Fibroblast of the aortic adventitia (primary cell): ENCODE data around the gene RTL1. TPM values are rescaled to one million over a fixed set of nuclear protein-coding genes. Genes with fewer than 3 reads are reported as not detected.

Source experiments
- DNase-seq: peaks from one replicate; pipeline ENCODE4 v3.0.0-alpha.2; 2010; ENCODE audit warnings: low read depth
- H3K4me3 ChIP-seq: 2 replicates; pipeline ENCODE4 v1.5.1; 2011; ENCODE audit warnings: low read depth, mild to moderate bottlenecking, control low read depth, low read length, moderate library complexity
- total RNA-seq: library from RNA; depleted of rRNA; stranded (reverse); fragments of >200 nt; gene quantifications from 2 replicates; pipeline ENCODE4 v1.2.3, GENCODE V29; 2012; ENCODE audit warnings: low replicate concordance
- TF ChIP-seq, protein P1 (sequence below): IDR thresholded peaks from 2 replicates; pipeline ENCODE4 v1.5.1; 2011; ENCODE audit warnings: mild to moderate bottlenecking, low read length, control low read depth, inconsistent platforms; ENCODE audit not compliant: insufficient read depth

The RTL1 gene
- total RNA-seq, 1 donor: not detected

DNA sequence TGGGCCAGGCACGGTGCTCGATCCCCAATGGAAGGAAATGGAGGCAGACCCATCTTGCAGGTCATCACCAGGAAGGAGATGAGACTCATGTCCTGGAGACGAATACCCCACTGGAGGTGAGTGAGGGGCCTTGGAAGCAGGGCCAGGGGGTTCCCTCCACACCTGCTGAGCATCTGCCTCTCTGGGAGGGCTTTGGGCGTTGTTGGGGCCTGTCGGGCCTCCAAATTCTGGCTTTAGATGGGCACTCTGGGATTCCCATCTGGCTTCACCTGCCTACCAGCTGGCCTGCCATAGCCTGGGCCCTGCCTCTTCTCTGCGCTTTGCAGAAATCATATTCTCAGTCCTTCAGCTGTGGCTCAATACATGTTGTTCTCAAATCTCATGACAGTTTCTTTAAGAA lies 13.9 kb downstream of the RTL1 start:
- no peak for DNase-seq
- no peak overlapping the region for H3K4me3 ChIP-seq
- TF ChIP-seq, protein P1, sequence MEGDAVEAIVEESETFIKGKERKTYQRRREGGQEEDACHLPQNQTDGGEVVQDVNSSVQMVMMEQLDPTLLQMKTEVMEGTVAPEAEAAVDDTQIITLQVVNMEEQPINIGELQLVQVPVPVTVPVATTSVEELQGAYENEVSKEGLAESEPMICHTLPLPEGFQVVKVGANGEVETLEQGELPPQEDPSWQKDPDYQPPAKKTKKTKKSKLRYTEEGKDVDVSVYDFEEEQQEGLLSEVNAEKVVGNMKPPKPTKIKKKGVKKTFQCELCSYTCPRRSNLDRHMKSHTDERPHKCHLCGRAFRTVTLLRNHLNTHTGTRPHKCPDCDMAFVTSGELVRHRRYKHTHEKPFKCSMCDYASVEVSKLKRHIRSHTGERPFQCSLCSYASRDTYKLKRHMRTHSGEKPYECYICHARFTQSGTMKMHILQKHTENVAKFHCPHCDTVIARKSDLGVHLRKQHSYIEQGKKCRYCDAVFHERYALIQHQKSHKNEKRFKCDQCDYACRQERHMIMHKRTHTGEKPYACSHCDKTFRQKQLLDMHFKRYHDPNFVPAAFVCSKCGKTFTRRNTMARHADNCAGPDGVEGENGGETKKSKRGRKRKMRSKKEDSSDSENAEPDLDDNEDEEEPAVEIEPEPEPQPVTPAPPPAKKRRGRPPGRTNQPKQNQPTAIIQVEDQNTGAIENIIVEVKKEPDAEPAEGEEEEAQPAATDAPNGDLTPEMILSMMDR: no peak

- H3K4me3 ChIP-seq: no peak overlapping the region
- TF ChIP-seq, protein P1: no peak
- DNase-seq: peak; percentile 27
These were observed 14.7 kb downstream of the RTL1 start for GRCh38 chr14:100888789-100889315.

GRCh38 chr14:100887728-100888335 lies 15.7 kb downstream of the RTL1 start:
- DNase-seq: no peak
- TF ChIP-seq, protein P1: no peak
- no peak overlapping the region for H3K4me3 ChIP-seq

GRCh38 chr14:100885617-100886016 lies 17.9 kb downstream of the RTL1 start:
- TF ChIP-seq, protein P1: no peak
- DNase-seq: peak; percentile 23

GRCh38 chr14:100885196-100885595 lies 18.3 kb downstream of the RTL1 start:
- TF ChIP-seq, protein P1: no peak
- DNase-seq: no peak
- H3K4me3 ChIP-seq: no peak overlapping the region

More at GRCh38 chr14:100885617-100886016, 17.9 kb downstream of the RTL1 start:
- no peak overlapping the region for H3K4me3 ChIP-seq

DNA sequence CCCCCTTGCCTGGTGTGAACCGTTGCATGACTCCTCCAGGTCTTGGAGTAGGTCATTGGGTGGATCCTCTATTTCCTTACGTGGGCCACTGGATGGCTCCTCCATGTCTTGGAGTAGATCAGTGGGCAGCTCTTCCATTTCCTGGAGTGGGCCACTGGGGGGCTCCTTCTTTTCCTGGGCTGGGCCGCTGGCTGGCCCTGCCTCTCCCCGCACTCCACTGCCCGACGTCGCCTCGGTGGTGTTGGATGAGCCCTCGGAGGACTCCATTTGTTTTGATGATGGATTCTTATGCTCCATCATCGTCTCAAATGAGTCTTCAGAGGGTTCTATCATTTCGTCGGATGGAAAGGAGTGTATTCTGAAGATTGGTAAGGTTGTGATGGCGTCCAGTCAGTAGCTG lies 19.1 kb downstream of the RTL1 start:
- no peak overlapping the region for H3K4me3 ChIP-seq
- TF ChIP-seq, protein P1: no peak
- no peak for DNase-seq

- DNase-seq: no peak
- no peak overlapping the region for H3K4me3 ChIP-seq
- TF ChIP-seq, protein P1: no peak
These were observed 19.8 kb downstream of the RTL1 start for GRCh38 chr14:100883789-100884101.
